Mesenchymal stem cell (in vitro differentiated cells and primary cell): ENCODE measurements around the gene SLC16A10.

Experiments
- DNase-seq: peaks from one replicate; pipeline ENCODE4 v3.0.0-alpha.2; 2013
- H2AFZ ChIP-seq: one replicate; pipeline ENCODE4 v1.6.1; 2013; ENCODE audit warnings: low read depth, mild to moderate bottlenecking, control low read depth, inconsistent platforms, low read length, moderate library complexity
- H2AK5ac ChIP-seq: 2 replicates; pipeline ENCODE4 v1.6.1; 2013; ENCODE audit warnings: low read length, moderate library complexity, mild to moderate bottlenecking, inconsistent platforms; ENCODE audit not compliant: severe bottlenecking
- H2BK120ac ChIP-seq: one replicate; pipeline ENCODE4 v1.6.1; 2013; ENCODE audit warnings: low read depth, mild to moderate bottlenecking, inconsistent platforms, low read length, moderate library complexity
- H2BK12ac ChIP-seq, 2 experiments: one replicate each; pipeline ENCODE4 v1.6.1; 2013; ENCODE audit warnings: inconsistent platforms in 2 of 2, low read length in 2 of 2, mild to moderate bottlenecking in 2 of 2, moderate library complexity in 2 of 2, control low read depth in 1 of 2
- H2BK15ac ChIP-seq: one replicate; pipeline ENCODE4 v1.6.1; 2013; ENCODE audit warnings: mild to moderate bottlenecking, low read depth, inconsistent platforms; ENCODE audit not compliant: poor library complexity, severe bottlenecking
- H2BK5ac ChIP-seq: 2 replicates; pipeline ENCODE4 v1.6.1; 2013; ENCODE audit warnings: low read depth, mild to moderate bottlenecking, low read length, control low read depth, inconsistent platforms; ENCODE audit not compliant: poor library complexity, severe bottlenecking
- H3K14ac ChIP-seq, 2 experiments: one replicate each; pipeline ENCODE4 v1.6.1; 2013; ENCODE audit warnings: inconsistent platforms in 2 of 2, low read length in 2 of 2, control low read depth in 1 of 2, mild to moderate bottlenecking in 1 of 2, moderate library complexity in 1 of 2
- H3K18ac ChIP-seq, 2 experiments: one replicate each; pipeline ENCODE4 v1.6.1; 2013; ENCODE audit warnings: inconsistent platforms in 2 of 2, low read length in 2 of 2, control low read depth in 1 of 2, low read depth in 1 of 2, mild to moderate bottlenecking in 1 of 2
- H3K23ac ChIP-seq, 2 experiments: one replicate each; pipeline ENCODE4 v1.6.1; 2013; ENCODE audit warnings: inconsistent platforms in 2 of 2, low read length in 2 of 2, mild to moderate bottlenecking in 2 of 2, moderate library complexity in 2 of 2, control low read depth in 1 of 2
- H3K27ac ChIP-seq: 2 replicates; pipeline ENCODE4 v1.5.1; 2013; ENCODE audit warnings: mild to moderate bottlenecking, moderate library complexity, low read length, control low read depth, inconsistent platforms; ENCODE audit not compliant: poor library complexity, severe bottlenecking
- H3K27me3 ChIP-seq, 2 experiments: 2 replicates each; pipeline versions ENCODE4 v1.6.1 to v1.7.0; 2013; ENCODE audit warnings: low read length in 2 of 2, mild to moderate bottlenecking in 2 of 2, moderate library complexity in 2 of 2, control low read depth in 1 of 2, inconsistent platforms in 1 of 2; ENCODE audit not compliant: control insufficient read depth in 1 of 2, insufficient read depth in 1 of 2
- H3K36me3 ChIP-seq, 2 experiments: 2 replicates each; pipeline versions ENCODE4 v1.6.1 to v1.7.0; 2013; ENCODE audit warnings: low read length in 2 of 2, control low read depth in 1 of 2, inconsistent platforms in 1 of 2, low read depth in 1 of 2, mild to moderate bottlenecking in 1 of 2; ENCODE audit not compliant: insufficient read depth in 2 of 2, control insufficient read depth in 1 of 2
- H3K4ac ChIP-seq, 2 experiments: one replicate each; pipeline ENCODE4 v1.6.1; 2013; ENCODE audit warnings: inconsistent platforms in 2 of 2, low read length in 2 of 2, mild to moderate bottlenecking in 2 of 2, moderate library complexity in 2 of 2, control low read depth in 1 of 2, low read depth in 1 of 2
- H3K4me1 ChIP-seq: 2 replicates; pipeline ENCODE4 v1.6.1; 2013; ENCODE audit warnings: low read depth, low read length, control low read depth; ENCODE audit not compliant: control insufficient read depth, insufficient read depth
- H3K4me2 ChIP-seq: 2 replicates; pipeline ENCODE4 v1.6.1; 2013; ENCODE audit warnings: low read length, mild to moderate bottlenecking, inconsistent platforms; ENCODE audit not compliant: poor library complexity, severe bottlenecking
- H3K4me3 ChIP-seq, 2 experiments: 2 replicates each; pipeline versions ENCODE4 v1.5.1 to v1.7.0; 2013; ENCODE audit warnings: low read length in 2 of 2, mild to moderate bottlenecking in 2 of 2, control low read depth in 1 of 2, low read depth in 1 of 2; ENCODE audit not compliant: insufficient read depth in 1 of 2
- H3K79me1 ChIP-seq: replicated peaks from 2 replicates; pipeline ENCODE4 v1.6.1; 2013; ENCODE audit warnings: mild to moderate bottlenecking, control low read depth, low read length, inconsistent platforms; ENCODE audit not compliant: poor library complexity, severe bottlenecking
- H3K9ac ChIP-seq: 2 replicates; pipeline ENCODE4 v1.7.0; 2013; ENCODE audit warnings: mild to moderate bottlenecking, low read length, moderate library complexity
- H3K9me3 ChIP-seq: 2 replicates; pipeline ENCODE4 v1.7.0; 2013; ENCODE audit warnings: mild to moderate bottlenecking, low read length; ENCODE audit not compliant: control insufficient read depth
- H4K8ac ChIP-seq: one replicate; pipeline ENCODE4 v1.6.1; 2013; ENCODE audit warnings: inconsistent platforms, mild to moderate bottlenecking, low read length, moderate library complexity
- H4K91ac ChIP-seq: one replicate; pipeline ENCODE4 v1.6.1; 2013; ENCODE audit warnings: mild to moderate bottlenecking, low read length, inconsistent platforms
- WGBS: methylation state at CpG from one replicate; pipeline ENCODE4 v1.1.7; 2013; ENCODE audit warnings: mixed read lengths; 5-methylcytosine and 5-hydroxymethylcytosine counted together

Gene SLC16A10

DNA sequence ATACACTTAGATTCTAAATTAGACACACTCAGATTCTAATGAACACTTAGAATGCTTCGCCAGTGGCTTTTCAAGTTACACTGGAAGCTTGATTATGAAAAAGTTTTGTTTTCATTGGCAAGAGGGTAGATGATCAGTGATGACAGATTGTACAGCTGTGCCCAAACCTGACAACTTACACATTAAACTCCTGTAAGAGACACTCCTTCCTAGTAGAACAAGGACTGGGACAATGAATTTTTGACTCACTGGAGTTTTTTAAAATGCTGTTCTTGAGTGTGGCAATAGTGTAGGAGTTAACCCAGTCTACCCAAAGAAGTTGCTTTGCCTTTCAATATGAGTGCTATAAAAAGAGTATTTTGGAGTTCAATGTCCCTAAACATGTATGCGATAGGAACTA lies 140.8 kb downstream of the SLC16A10 start:
- no peak overlapping the region for H3K4me2 ChIP-seq
- no peak overlapping the region for H2BK5ac ChIP-seq
- H2BK15ac ChIP-seq = no peak overlapping the region
- H2BK12ac ChIP-seq = no peak overlapping the region
- no peak overlapping the region for H3K4ac ChIP-seq
- no peaks in the 10 kb centered on the region for H3K27me3 ChIP-seq
- H2BK120ac ChIP-seq = no peak overlapping the region
- H3K4me1 ChIP-seq = no peaks in the 10 kb centered on the region
- no peak overlapping the region for H4K91ac ChIP-seq
- H3K79me1 ChIP-seq = no peaks in the 10 kb centered on the region
- H2AK5ac ChIP-seq = no peak overlapping the region
- H3K9me3 ChIP-seq = no peaks in the 10 kb centered on the region
- no peak for DNase-seq
- WGBS = no CpG with 5 or more reads among the region's 2 CpGs
- H3K9ac ChIP-seq = peak overlapping the region; percentile 35
- peak overlapping the region; percentile 14 for H3K27ac ChIP-seq
- H4K8ac ChIP-seq = no peak overlapping the region
- H3K18ac ChIP-seq = no peak overlapping the region
- no peaks in the 10 kb centered on the region for H3K36me3 ChIP-seq
- H3K4me3 ChIP-seq = no peak overlapping the region
- no peak overlapping the region for H2AFZ ChIP-seq
- H3K23ac ChIP-seq = no peak overlapping the region
- H3K14ac ChIP-seq = no peak overlapping the region

- H4K8ac ChIP-seq = no peak overlapping the region
- H3K18ac ChIP-seq = no peak overlapping the region
- peak; percentile 79 for DNase-seq
- no peaks in the 10 kb centered on the region for H3K27me3 ChIP-seq
- no peak overlapping the region for H2AK5ac ChIP-seq
- no peak overlapping the region for H2BK12ac ChIP-seq
- H2AFZ ChIP-seq = no peak overlapping the region
- H3K4ac ChIP-seq = no peak overlapping the region
- no peak overlapping the region for H4K91ac ChIP-seq
- peak overlapping the region; percentile 72 for H3K9ac ChIP-seq
- H3K9me3 ChIP-seq = no peaks in the 10 kb centered on the region
- no CpG with 5 or more reads among the region's 2 CpGs for WGBS
- H3K4me3 ChIP-seq = no peak overlapping the region
- no peak overlapping the region for H2BK15ac ChIP-seq
- no peaks in the 10 kb centered on the region for H3K79me1 ChIP-seq
- H3K27ac ChIP-seq = no peak overlapping the region
- no peak overlapping the region for H3K14ac ChIP-seq
- no peaks in the 10 kb centered on the region for H3K4me1 ChIP-seq
- no peak overlapping the region for H3K4me2 ChIP-seq
- H3K23ac ChIP-seq = no peak overlapping the region
- no peak overlapping the region for H2BK5ac ChIP-seq
- no peak overlapping the region for H2BK120ac ChIP-seq
- H3K36me3 ChIP-seq = no peaks in the 10 kb centered on the region
Measured at GRCh38 chr6:111230351-111231089, 143.2 kb downstream of the SLC16A10 start.

DNA sequence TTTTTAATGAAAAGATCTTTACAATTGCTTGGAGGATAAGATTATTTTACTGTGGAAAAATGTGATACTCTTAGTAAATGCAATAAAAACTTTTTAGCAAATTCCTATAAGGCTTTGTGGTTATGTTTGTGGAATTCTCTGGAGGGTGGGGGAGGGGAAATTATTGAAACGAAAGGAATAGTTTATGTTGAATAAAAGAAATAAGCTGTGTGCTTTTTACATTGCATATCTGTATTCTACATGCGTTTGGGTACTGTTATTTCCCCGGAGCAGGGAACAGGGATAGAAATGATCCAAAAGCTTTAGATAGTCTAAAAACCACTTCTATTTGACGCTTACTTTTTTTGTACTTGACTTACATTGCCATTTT lies 143.8 kb downstream of the SLC16A10 start:
- H2BK15ac ChIP-seq = no peak overlapping the region
- no peak overlapping the region for H3K27ac ChIP-seq
- no peaks in the 10 kb centered on the region for H3K27me3 ChIP-seq
- no peak overlapping the region for H2AFZ ChIP-seq
- WGBS = 95% methylated on average over 4 of the region's 4 CpGs
- H2BK120ac ChIP-seq = no peak overlapping the region
- no peak overlapping the region for H3K4me2 ChIP-seq
- H3K36me3 ChIP-seq = no peaks in the 10 kb centered on the region
- H4K91ac ChIP-seq = no peak overlapping the region
- no peak overlapping the region for H2BK5ac ChIP-seq
- no peak overlapping the region for H3K4ac ChIP-seq
- H3K9me3 ChIP-seq = no peaks in the 10 kb centered on the region
- H3K23ac ChIP-seq = no peak overlapping the region
- no peak overlapping the region for H3K18ac ChIP-seq
- H3K9ac ChIP-seq = peak overlapping the region; percentile 72
- DNase-seq = no peak
- H3K14ac ChIP-seq = no peak overlapping the region
- H3K4me1 ChIP-seq = no peaks in the 10 kb centered on the region
- H3K79me1 ChIP-seq = no peaks in the 10 kb centered on the region
- H2AK5ac ChIP-seq = no peak overlapping the region
- no peak overlapping the region for H2BK12ac ChIP-seq
- H4K8ac ChIP-seq = no peak overlapping the region
- H3K4me3 ChIP-seq = no peak overlapping the region

DNA sequence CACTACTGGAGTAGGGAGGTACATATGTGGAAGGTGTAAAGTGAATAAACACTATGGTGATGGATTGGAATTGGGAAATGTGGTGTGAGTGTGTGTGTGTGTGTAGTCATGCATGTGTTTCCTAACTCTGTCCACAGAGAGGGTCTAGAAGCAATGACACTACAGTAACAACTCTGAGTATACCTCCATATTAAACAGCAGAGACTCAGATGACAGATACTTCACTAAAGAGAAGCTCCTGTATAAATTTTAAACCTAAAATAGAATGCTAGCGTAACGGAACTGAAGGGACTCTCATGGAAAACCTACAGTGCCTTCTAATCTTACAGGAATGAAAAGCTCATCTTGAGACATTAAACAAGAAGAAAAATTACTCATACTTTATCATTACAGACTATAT lies 150.5 kb downstream of the SLC16A10 start:
- no peak overlapping the region for H2BK120ac ChIP-seq
- WGBS = 100% methylated on average over 2 of the region's 2 CpGs
- no peak overlapping the region for H3K23ac ChIP-seq
- no peak overlapping the region for H2AFZ ChIP-seq
- H3K27ac ChIP-seq = no peak overlapping the region
- no peak overlapping the region for H2BK12ac ChIP-seq
- no peak overlapping the region for H3K18ac ChIP-seq
- H2BK5ac ChIP-seq = no peak overlapping the region
- H2BK15ac ChIP-seq = no peak overlapping the region
- no peak overlapping the region for H4K8ac ChIP-seq
- H2AK5ac ChIP-seq = no peak overlapping the region
- no peak overlapping the region for H3K4me3 ChIP-seq
- no peak overlapping the region for H4K91ac ChIP-seq
- no peaks in the 10 kb centered on the region for H3K9me3 ChIP-seq
- H3K27me3 ChIP-seq = no peaks in the 10 kb centered on the region
- no peaks in the 10 kb centered on the region for H3K36me3 ChIP-seq
- H3K4me1 ChIP-seq = peaks cover 3% of the 10 kb centered on the region
- no peak overlapping the region for H3K4me2 ChIP-seq
- no peak overlapping the region for H3K9ac ChIP-seq
- H3K79me1 ChIP-seq = no peaks in the 10 kb centered on the region
- DNase-seq = no peak
- no peak overlapping the region for H3K14ac ChIP-seq
- no peak overlapping the region for H3K4ac ChIP-seq
